ENCODE measurements around the gene IFNA6. TPM values are rescaled to one million over a fixed set of nuclear protein-coding genes. Genes with fewer than 3 reads are reported as not detected.
"Not testable (repeated sequence)": the region's sequence is repeated elsewhere in the genome, so short reads cannot be mapped to it uniquely, and the experiment has no call there.

Gene IFNA6
- total RNA-seq, 1 donor from 2014 or later: not detected

GRCh38 chr9:21383627-21384026 is 32.9 kb upstream of the IFNA6 start:
- TF ChIP-seq, protein P1, sequence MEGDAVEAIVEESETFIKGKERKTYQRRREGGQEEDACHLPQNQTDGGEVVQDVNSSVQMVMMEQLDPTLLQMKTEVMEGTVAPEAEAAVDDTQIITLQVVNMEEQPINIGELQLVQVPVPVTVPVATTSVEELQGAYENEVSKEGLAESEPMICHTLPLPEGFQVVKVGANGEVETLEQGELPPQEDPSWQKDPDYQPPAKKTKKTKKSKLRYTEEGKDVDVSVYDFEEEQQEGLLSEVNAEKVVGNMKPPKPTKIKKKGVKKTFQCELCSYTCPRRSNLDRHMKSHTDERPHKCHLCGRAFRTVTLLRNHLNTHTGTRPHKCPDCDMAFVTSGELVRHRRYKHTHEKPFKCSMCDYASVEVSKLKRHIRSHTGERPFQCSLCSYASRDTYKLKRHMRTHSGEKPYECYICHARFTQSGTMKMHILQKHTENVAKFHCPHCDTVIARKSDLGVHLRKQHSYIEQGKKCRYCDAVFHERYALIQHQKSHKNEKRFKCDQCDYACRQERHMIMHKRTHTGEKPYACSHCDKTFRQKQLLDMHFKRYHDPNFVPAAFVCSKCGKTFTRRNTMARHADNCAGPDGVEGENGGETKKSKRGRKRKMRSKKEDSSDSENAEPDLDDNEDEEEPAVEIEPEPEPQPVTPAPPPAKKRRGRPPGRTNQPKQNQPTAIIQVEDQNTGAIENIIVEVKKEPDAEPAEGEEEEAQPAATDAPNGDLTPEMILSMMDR (conservative IDR thresholded peaks at IDR 0.05; ENCODE audit: low read depth, low read length): no peak
- no peak for DNase-seq (ENCODE audit: low read depth)
- no peak overlapping the region for H3K4me3 ChIP-seq (ENCODE audit: low read depth, low read length)

DNA sequence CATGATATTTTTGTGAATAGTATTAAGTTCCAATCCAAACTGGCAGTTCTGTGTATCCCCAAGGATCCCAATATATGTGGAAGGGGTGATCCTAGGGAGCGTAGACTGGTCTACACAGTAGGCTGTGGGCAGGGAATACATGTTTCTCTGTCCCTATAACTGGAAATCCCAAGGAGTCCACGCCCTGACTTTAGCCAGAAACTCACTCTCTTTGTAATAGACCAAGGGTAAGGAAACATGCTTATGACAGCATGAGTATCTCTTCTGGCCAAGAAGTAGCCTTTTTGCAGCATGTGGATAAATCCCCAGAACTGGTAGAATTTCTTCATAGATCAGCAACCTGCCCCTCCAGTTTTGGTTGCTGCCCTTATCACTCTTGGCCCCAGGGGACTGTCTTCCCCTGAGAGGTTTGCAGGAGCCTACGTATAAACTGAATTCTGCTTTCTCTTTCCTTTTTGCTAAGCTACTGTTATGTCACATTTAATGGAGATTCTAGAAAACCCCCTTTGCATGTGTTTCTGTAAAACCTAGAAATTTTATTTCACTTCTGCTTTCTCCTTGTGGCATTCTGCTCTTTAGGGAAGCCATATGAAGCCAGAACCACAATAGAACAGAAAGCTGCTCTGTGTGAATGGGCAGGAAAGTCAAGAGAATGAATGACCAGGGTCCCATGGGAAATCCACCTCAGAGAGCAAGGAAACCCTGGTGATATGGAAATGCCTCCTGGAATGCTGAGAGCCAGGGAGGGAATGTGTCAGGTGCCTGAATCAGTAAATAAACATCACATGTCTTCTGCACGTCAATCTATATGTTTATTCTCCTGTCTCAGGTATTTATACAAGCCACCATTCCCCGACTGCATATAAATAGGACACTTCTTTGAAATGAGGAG is 31.0 kb upstream of the IFNA6 start:
- TF ChIP-seq, protein P1 (conservative IDR thresholded peaks at IDR 0.05; ENCODE audit: low read depth, low read length): no peak
- DNase-seq (ENCODE audit: low read depth): no peak
- H3K4me3 ChIP-seq (ENCODE audit: low read depth, low read length): no peak overlapping the region

DNA sequence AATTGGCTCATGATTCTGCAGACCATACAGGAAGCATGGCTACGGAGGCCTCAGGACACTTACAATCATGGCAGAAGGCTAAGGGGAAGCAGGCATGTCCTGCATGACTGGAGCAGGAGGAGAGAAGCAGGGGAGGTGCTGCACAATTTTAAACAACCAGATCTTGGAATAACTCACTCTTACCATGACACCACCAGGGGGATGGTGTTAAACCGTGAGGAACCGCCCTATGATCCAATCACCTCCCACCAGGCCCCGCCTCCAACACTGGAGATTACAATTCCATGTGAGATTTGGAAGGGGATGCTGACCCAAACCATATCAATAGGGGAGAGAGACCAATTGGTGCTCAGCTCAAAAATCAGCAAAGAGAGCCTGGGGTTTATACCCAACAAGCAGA is 20.8 kb upstream of the IFNA6 start:
- not testable (repeated sequence) for DNase-seq (ENCODE audit: low read depth); H3K4me3 ChIP-seq (ENCODE audit: low read depth, low read length)

DNA sequence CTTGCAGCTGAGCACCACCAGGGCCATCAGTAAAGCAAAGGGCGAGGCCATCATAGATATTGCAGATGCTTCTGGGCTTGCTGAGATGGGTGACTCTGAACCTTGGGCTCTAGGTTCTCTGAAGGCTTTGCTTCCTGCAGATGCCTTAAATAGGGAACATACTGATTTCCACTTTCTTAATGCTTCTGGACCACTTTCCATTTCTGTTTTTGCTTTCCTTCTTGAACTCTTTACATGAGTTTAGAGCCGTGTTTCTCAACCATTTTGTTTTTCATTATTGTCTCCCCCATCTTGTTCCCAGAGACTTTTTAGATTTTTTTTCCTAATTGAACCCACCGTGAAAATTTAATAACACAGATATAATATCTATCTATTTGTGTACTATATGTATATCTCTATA is 17.3 kb upstream of the IFNA6 start, which contains the start of gene IFNA13:
Gene IFNA13, minus strand, starts transcription at position 101 of the 400 bp plus-strand sequence. Its CDS starts 47 bp downstream, at position 54.
- TF ChIP-seq, protein P1 (conservative IDR thresholded peaks at IDR 0.05; ENCODE audit: low read depth, low read length): no peak
- H3K4me3 ChIP-seq (ENCODE audit: low read depth, low read length): no peak within 1 kb of the TSS
- DNase-seq (ENCODE audit: low read depth): no peak

DNA sequence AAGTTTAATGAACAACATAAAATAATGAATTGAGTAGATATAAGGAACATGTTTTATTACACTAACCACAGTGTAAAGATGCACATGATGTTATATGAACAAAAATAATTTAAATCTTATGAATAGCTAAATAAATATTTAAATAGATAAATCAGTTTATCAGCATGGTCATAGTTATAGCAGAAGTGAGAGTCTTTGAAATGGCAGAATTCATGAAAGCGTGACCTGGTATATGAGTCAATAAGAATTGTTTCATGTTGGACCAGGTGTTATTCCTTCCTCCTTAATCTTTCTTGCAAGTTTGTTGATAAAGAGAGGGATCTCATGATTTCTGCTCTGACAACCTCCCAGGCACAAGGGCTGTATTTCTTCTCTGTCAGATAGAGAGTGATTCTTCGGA is 16.5 kb upstream of the IFNA6 start:
- not testable (repeated sequence) for DNase-seq (ENCODE audit: low read depth)

DNA sequence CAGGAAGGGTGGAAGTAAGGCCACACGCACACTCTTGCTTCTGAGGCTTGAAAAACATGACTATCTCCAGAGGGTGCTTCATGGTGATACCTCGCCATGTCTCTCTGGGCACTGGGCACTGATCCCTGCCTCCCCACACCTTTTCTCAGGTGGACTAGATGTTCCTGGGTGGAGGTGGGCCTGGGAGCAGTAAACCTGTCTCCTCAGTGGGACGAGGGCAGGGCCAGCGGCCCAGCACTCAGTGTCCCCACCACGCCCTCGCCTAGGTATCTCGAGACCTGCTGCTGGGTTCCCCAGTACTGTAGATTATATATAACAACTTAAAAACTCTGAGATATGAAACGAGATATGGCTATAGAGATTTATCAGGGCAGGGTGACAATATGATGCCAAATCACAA is 11.6 kb upstream of the IFNA6 start:
- no peak overlapping the region for H3K4me3 ChIP-seq (ENCODE audit: low read depth, low read length)
- no peak for DNase-seq (ENCODE audit: low read depth)
- TF ChIP-seq, protein P1 (conservative IDR thresholded peaks at IDR 0.05; ENCODE audit: low read depth, low read length): no peak

More for the DNA sequence above, 16.5 kb upstream of the IFNA6 start:
- not testable (repeated sequence) for H3K4me3 ChIP-seq (ENCODE audit: low read depth, low read length)

- no peak for DNase-seq (ENCODE audit: low read depth)
- TF ChIP-seq, protein P1 (conservative IDR thresholded peaks at IDR 0.05; ENCODE audit: low read depth, low read length): no peak
- H3K4me3 ChIP-seq (ENCODE audit: low read depth, low read length): no peak overlapping the region
Observed at GRCh38 chr9:21357479-21358460, 7.1 kb upstream of the IFNA6 start.
